ENCODE results near the gene KIF11.
"Not testable (repeated sequence)": the region's sequence is repeated elsewhere in the genome, so short reads cannot be mapped to it uniquely, and the experiment has no call there.

KIF11 gene

DNA sequence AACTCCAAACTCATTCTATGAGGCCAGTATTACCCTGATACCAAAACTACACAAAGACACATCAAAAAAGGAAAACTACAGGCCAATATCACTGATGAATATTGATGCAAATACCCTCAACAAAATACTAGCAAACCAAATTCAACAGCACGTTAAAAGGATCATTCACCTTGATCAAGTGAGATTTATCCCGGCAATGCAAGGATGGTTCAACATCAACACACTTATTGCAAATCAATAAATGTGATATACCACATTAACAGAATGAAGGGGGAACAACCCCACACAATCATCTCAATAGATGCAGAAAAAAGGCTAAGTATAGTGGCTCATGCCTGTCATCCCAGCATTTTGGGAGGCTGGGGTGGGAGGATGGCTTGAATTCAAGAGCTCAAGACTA, 39.0 kb upstream of the KIF11 start:
- TF ChIP-seq, protein P1, sequence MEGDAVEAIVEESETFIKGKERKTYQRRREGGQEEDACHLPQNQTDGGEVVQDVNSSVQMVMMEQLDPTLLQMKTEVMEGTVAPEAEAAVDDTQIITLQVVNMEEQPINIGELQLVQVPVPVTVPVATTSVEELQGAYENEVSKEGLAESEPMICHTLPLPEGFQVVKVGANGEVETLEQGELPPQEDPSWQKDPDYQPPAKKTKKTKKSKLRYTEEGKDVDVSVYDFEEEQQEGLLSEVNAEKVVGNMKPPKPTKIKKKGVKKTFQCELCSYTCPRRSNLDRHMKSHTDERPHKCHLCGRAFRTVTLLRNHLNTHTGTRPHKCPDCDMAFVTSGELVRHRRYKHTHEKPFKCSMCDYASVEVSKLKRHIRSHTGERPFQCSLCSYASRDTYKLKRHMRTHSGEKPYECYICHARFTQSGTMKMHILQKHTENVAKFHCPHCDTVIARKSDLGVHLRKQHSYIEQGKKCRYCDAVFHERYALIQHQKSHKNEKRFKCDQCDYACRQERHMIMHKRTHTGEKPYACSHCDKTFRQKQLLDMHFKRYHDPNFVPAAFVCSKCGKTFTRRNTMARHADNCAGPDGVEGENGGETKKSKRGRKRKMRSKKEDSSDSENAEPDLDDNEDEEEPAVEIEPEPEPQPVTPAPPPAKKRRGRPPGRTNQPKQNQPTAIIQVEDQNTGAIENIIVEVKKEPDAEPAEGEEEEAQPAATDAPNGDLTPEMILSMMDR (IDR thresholded peaks at IDR 0.05; ENCODE audit: extremely low read depth, insufficient read depth, missing control alignments): no peak
- in situ Hi-C loops (cut with MboI; ENCODE audit: low pct_unique_long_range_greater_than_20kb, low sequenced_read_pairs, unreplicated experiment): no loop called here
- DNase-seq (ENCODE audit: low spot score): no peak

DNA sequence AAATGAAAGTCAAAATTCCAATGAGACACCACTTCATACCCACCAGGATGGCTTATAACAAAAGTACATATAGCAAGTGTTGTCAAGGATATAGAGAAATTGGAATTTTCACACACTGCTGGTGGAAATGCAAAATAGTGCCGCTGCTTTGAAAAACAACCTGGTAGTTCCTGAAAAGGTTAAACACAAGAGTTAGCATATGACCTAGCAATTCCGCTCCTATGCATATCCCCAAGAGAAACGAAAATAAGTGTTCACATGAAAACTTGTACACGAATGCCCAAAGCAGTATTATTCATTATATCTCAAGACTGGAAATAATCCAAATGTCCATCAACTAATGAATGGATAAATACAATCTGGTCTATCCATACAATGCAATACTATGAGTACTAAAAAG, 33.9 kb upstream of the KIF11 start:
- TF ChIP-seq, protein P1 (IDR thresholded peaks at IDR 0.05; ENCODE audit: extremely low read depth, insufficient read depth, missing control alignments): no peak

DNA sequence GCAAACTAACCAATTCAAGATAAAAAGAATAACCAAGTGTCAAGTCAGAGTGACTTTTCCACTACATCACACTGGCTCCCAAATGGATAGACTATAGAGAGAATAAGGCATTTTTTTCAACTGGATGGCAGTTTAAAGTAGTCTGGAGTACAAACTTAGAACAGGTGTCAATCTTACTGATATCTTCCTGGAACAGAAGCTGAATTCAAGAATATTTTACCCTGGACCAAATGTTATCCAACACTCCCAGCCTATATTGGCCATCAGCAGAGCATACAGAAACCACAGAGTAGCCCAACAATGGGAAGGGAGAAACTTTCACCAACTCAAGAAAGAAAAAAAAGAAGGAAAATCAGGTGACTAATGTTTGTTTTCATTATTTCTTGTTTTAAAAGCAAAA, 30.5 kb upstream of the KIF11 start:
- in situ Hi-C loops (cut with MboI; ENCODE audit: low pct_unique_long_range_greater_than_20kb, low sequenced_read_pairs, unreplicated experiment): no loop called here
- no peak for DNase-seq (ENCODE audit: low spot score)
- TF ChIP-seq, protein P1 (IDR thresholded peaks at IDR 0.05; ENCODE audit: extremely low read depth, insufficient read depth, missing control alignments): no peak

More for the DNA sequence above, 33.9 kb upstream of the KIF11 start:
- in situ Hi-C loops (cut with MboI; ENCODE audit: low pct_unique_long_range_greater_than_20kb, low sequenced_read_pairs, unreplicated experiment): no loop called here
- DNase-seq (ENCODE audit: low spot score): no peak

DNA sequence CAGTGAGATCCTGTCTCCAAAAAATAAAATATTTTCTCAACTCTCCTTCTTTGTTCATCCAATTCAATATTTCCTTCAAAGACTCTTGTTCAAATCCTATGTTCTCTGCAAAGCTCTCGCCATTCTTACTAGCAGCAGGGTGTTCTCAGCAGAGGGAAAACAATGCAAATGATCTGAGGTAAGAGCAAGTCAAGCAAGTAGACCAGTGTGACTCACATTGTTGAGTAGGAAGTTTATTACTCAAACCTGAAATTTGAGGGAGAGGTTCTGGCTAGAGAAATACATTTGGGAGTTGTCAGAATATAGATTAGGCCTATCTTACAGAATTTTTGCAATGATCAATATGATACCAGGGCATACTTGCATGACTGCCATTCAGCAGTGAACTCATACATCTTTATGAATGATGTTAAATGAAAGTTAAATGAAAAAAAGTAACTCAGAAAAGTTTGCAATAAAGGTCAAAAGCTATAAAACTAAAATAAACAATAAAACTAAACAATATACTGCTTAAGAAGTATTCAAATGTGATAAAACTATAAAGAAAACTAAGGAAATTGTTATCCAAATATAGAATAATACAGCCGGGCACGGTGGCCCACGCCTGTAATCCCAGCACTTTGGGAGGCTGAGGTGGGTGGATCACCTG, 24.9 kb upstream of the KIF11 start:
- TF ChIP-seq, protein P1 (IDR thresholded peaks at IDR 0.05; ENCODE audit: extremely low read depth, insufficient read depth, missing control alignments): no peak
- in situ Hi-C loops (cut with MboI; ENCODE audit: low pct_unique_long_range_greater_than_20kb, low sequenced_read_pairs, unreplicated experiment): no loop called here
- peak; percentile 55 for DNase-seq (ENCODE audit: low spot score)

DNA sequence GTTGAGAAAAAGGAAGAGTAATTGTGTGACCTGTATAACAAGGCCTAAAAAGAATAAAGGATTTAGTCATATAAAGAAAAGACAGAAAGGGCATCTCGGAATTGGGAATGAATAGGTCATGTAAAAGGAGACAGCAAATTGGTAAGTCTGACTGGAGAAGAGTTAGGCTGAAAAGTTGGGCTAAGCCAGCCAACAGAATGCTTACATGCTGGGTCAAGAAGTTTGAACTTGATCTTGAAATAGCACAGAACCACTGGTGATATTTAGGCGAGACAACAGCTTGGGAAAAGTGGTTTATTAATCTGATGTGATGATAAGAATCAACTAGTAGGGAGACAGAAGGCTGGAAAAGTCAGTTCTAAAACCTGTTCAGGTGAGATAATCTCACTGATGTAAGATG, 23.9 kb upstream of the KIF11 start:
- TF ChIP-seq, protein P1 (IDR thresholded peaks at IDR 0.05; ENCODE audit: extremely low read depth, insufficient read depth, missing control alignments): no peak
- in situ Hi-C loops (cut with MboI; ENCODE audit: low pct_unique_long_range_greater_than_20kb, low sequenced_read_pairs, unreplicated experiment): no loop called here
- DNase-seq (ENCODE audit: low spot score): no peak

DNA sequence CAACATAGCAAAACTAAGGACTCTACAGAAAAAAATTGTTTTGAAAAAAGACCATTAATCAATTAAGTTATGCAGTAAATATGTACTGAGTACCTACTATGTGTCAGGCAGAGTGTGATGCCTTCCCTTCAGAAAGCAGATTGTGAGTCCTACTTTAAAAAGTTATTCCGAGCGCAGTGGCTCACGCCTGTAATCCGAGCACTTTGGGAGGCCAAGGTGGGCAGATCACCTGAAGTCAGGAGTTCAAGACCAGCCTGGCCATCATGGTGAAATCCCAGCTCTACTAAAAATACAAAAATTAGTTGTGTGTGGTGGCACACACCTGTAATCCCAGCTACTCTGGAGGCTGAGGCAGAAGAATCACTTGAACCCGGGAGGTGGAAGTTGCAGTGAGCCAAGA, 23.3 kb upstream of the KIF11 start:
- not testable (repeated sequence) for DNase-seq (ENCODE audit: low spot score)
- in situ Hi-C loops (cut with MboI; ENCODE audit: low pct_unique_long_range_greater_than_20kb, low sequenced_read_pairs, unreplicated experiment): loop anchor here (10.0 kb wide), 1 partner anchor 45 kb away; no protein-coding TSS in a partner anchor

DNA sequence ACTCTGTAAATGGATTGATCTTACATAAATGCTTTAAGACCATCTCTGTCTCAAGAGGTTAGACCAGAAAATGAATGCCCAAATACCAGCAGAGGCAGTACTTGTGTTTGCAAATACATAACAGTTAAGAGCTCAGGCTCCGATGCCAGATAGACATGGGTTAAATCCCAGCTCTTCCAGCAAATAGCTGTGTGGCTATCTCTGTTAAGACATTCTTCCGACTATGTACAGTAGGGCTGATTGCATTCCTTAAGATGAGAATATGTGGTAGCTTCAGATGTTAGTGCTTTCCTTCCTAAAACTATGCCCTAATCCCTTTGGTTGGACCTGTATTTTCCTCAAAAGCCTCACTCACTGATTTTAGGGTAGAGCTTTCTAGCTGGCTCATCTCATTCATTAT, 21.3 kb upstream of the KIF11 start:
- TF ChIP-seq, protein P1 (IDR thresholded peaks at IDR 0.05; ENCODE audit: extremely low read depth, insufficient read depth, missing control alignments): no peak
- DNase-seq (ENCODE audit: low spot score): no peak
- in situ Hi-C loops (cut with MboI; ENCODE audit: low pct_unique_long_range_greater_than_20kb, low sequenced_read_pairs, unreplicated experiment): loop anchor here (10.0 kb wide), 1 partner anchor 47 kb away; no protein-coding TSS in a partner anchor
